ENCODE data around the gene IFRD2. TPM values are rescaled to one million over a fixed set of nuclear protein-coding genes. Genes with fewer than 3 reads are reported as not detected.

The IFRD2 gene
- total and polyA plus RNA-seq, 7 donors = 24.5 to 73.1 (median 51.8) TPM

- Histone ChIP-seq H3K9me3 (no peaks in the 10 kb centered on the region), H3K36me3 (peaks cover 9 to 24% (median 20%) of the 10 kb centered on the region in 4 donors), H3K27ac (peak overlapping the region; percentile 88 to 95 (median 91)), H3K4me3 (peak overlapping the region in 3 of 4 donors; percentile 85 to 100 (median 86)), H3K4me1 (peaks cover 0 to 38% (median 29%) of the 10 kb centered on the region in 4 donors), H3K27me3 (no peaks in the 10 kb centered on the region)
- no peak for TF ChIP-seq CTCF (IDR thresholded peaks at IDR 0.05)
- 77 to 82% methylated on average over 12 of the region's 12 CpGs for WGBS, 2 donors
- intact Hi-C loops (cut with DNase I) = no loop called here
- peak; percentile 68 for DNase-seq
Observed at GRCh38 chr3:50293079-50293801, 1.0 kb upstream of the IFRD2 start.

- Histone ChIP-seq H3K27ac (no peak overlapping the region), H3K36me3 (peaks cover 15 to 44% (median 29%) of the 10 kb centered on the region in 4 donors), H3K27me3 (no peaks in the 10 kb centered on the region), H3K4me1 (peaks cover 0 to 31% (median 26%) of the 10 kb centered on the region in 4 donors), H3K9me3 (no peaks in the 10 kb centered on the region), H3K4me3 (no peak overlapping the region)
- DNase-seq = peak; percentile 66
- no peak for TF ChIP-seq POLR2AphosphoS5 (IDR thresholded peaks at IDR 0.05)
- no peak for TF ChIP-seq EP300 (IDR thresholded peaks at IDR 0.05)
- TF ChIP-seq CTCF (IDR thresholded peaks at IDR 0.05) = no peak
- no peak for TF ChIP-seq POLR2A (IDR thresholded peaks at IDR 0.05)
- intact Hi-C loops (cut with DNase I) = no loop called here
- 93 to 96% methylated on average over 16 of the region's 16 CpGs for WGBS, 2 donors
Observed at GRCh38 chr3:50290161-50290641, 2.0 kb downstream of the IFRD2 start.

GRCh38 chr3:50289130-50289529, 3.1 kb downstream of the IFRD2 start:
- 97% methylated on average over 6 of the region's 6 CpGs for WGBS, 2 donors
- Histone ChIP-seq H3K4me1 (peaks cover 0 to 31% (median 26%) of the 10 kb centered on the region in 4 donors), H3K27ac (no peak overlapping the region), H3K27me3 (no peaks in the 10 kb centered on the region), H3K4me3 (no peak overlapping the region), H3K36me3 (peaks cover 15 to 44% (median 29%) of the 10 kb centered on the region in 4 donors), H3K9me3 (no peaks in the 10 kb centered on the region)
- intact Hi-C loops (cut with DNase I) = no loop called here
- peak; percentile 63 for DNase-seq
- no peak for TF ChIP-seq POLR2AphosphoS5 (IDR thresholded peaks at IDR 0.05)
- no peak for TF ChIP-seq POLR2A (IDR thresholded peaks at IDR 0.05)
- no peak for TF ChIP-seq EP300 (IDR thresholded peaks at IDR 0.05)
- TF ChIP-seq CTCF (IDR thresholded peaks at IDR 0.05) = no peak

- Histone ChIP-seq H3K27me3 (no peaks in the 10 kb centered on the region), H3K36me3 (peaks cover 15 to 44% (median 29%) of the 10 kb centered on the region in 4 donors)
- intact Hi-C loops (cut with DNase I) = no loop called here
Observed at GRCh38 chr3:50288387-50289007, 3.7 kb downstream of the IFRD2 start.

More at GRCh38 chr3:50288387-50289007, 3.7 kb downstream of the IFRD2 start:
- Histone ChIP-seq H3K9me3 (no peaks in the 10 kb centered on the region), H3K27ac (no peak overlapping the region), H3K4me3 (no peak overlapping the region), H3K4me1 (peaks cover 0 to 29% (median 25%) of the 10 kb centered on the region in 4 donors)
- DNase-seq = no peak
- TF ChIP-seq CTCF (IDR thresholded peaks at IDR 0.05) (no peak), EP300 (IDR thresholded peaks at IDR 0.05) (no peak), POLR2AphosphoS5 (IDR thresholded peaks at IDR 0.05) (no peak), POLR2A (IDR thresholded peaks at IDR 0.05) (no peak)
- WGBS, 2 donors = 94 to 97% methylated on average over 23 of the region's 23 CpGs

Measured in sigmoid colon (tissue), 7 donors.